HUES6 (cell line): ENCODE measurements around the gene ZIK1.
A peak's percentile ranks its signal among the peaks of the same experiment; 100 is the strongest.

Experiments used
- H3K27ac ChIP-seq: 2 replicates; pipeline ENCODE4 v1.7.0; 2013; ENCODE audit warnings: low read depth, mild to moderate bottlenecking, low read length, inconsistent platforms
- H3K27me3 ChIP-seq: 2 replicates; pipeline ENCODE4 v1.6.1; 2013; ENCODE audit warnings: low read length; ENCODE audit not compliant: control insufficient read depth, insufficient read depth
- H3K36me3 ChIP-seq: 2 replicates; pipeline ENCODE4 v1.6.1; 2013; ENCODE audit warnings: low read length; ENCODE audit not compliant: control insufficient read depth, insufficient read depth
- H3K4me1 ChIP-seq: 2 replicates; pipeline ENCODE4 v1.6.1; 2013; ENCODE audit warnings: low read length; ENCODE audit not compliant: control insufficient read depth, insufficient read depth
- H3K4me3 ChIP-seq: 2 replicates; pipeline ENCODE4 v1.5.1; 2013; ENCODE audit warnings: low read depth, low read length
- H3K9ac ChIP-seq: one replicate; pipeline ENCODE4 v1.6.1; 2013; ENCODE audit warnings: mild to moderate bottlenecking, low read length
- H3K9me3 ChIP-seq: 2 replicates; pipeline ENCODE4 v1.6.1; 2013; ENCODE audit warnings: low read depth, low read length; ENCODE audit not compliant: control insufficient read depth, insufficient read depth

Gene ZIK1

DNA sequence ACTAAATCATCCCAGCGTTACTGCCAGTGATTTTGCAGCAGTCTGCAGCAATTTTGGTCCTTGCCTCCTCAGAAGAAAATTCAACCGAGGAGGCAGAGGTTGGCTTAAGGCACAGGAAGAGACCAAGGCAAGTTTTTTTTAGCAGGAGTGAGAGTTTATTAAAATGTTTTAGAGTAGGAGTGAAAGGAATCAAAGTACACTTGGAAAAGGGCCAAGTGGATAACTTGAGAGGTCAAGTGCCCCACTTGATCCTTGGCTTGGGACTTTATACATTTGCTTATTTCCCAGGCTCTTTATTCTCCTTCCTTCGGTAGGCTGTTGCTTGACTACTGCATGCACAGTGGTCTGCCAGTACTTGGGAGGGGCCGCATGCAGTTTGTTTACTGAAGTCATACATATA, 27.2 kb downstream of the ZIK1 start:
- peaks cover 26% of the 10 kb centered on the region for H3K9me3 ChIP-seq
- H3K4me1 ChIP-seq = no peaks in the 10 kb centered on the region

DNA sequence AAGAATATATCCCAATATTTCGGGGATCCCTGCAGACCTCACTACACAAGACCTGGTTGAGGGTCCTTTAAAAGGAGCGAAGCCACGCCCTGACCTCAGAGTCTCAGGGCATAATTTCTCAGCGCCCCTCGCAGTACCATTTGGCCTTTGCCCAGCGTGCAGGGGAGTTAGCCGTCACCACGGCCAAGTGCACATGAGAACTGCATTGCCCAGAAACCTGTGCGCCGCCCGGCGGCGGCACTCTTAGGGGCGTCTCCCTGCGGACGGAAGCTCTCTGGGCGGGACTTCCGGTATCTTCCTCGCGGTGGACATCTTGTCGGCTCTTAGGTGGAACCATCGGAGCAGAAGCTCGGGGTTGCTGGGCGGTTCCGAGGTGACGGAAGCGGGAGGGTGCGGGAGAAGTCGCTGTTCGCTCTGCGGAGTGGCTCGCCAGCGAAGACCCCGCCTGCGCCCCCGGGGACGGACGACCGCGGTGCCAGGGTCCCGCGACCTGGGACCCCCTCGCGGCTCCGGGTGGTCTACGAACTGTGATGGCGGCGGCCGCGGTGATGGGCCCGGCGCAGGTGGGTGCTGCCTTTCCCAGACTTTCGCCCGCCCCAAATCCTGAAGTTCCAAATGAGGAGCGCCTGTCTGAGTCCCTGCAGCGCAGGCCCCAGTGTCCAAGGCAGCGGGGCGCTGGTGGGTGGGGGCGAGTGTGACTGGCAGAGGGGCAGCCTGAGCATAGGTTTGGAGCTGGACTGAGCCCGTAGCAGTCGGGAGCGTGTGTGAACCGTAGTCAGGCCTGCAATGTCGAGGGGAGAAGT, 30.2 kb downstream of the ZIK1 start, which contains the start of gene ZNF134:
Gene ZNF134, plus strand, starts transcription at position 302 of the 803 bp plus-strand sequence. CDS start 5,227 bp downstream, outside the sequence.
- peaks cover 47% of the 10 kb centered on the region for H3K36me3 ChIP-seq
- H3K4me3 ChIP-seq = peak within 1 kb of the TSS; percentile 94
- peak within 1 kb of the TSS; percentile 88; the same call in 1 of the 2 replicates for H3K27ac ChIP-seq
- peak within 1 kb of the TSS; percentile 96 for H3K9ac ChIP-seq
- H3K4me1 ChIP-seq = no peaks in the 10 kb centered on the region
- peaks cover 47% of the 10 kb centered on the region for H3K9me3 ChIP-seq
- H3K27me3 ChIP-seq = no peaks in the 10 kb centered on the region

More for the DNA sequence above, 27.2 kb downstream of the ZIK1 start:
- H3K4me3 ChIP-seq = no peak overlapping the region
- H3K36me3 ChIP-seq = peaks cover 38% of the 10 kb centered on the region
- no peaks in the 10 kb centered on the region for H3K27me3 ChIP-seq
- no peak overlapping the region for H3K27ac ChIP-seq
- H3K9ac ChIP-seq = no peak overlapping the region

DNA sequence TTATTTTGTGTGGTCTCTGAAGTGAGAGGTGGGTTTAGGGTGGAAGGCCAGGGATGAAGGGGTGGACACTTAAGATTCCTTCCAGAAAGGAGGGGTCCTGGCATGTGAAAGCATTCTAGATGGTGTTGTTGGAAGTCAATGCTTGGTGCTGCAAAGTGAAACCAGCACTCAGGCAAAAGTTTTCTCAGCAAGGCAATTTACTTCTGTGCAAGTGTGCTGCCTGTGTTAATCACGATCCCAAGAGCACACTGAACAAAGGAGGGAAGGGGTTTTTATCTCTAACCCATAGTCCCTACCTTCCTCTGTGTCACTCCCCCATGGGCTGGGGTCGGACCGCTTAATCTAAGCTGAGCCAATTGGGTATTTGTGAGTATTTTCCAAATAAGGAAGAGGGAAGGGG, 31.4 kb downstream of the ZIK1 start:
- Histone ChIP-seq H3K27me3 (no peaks in the 10 kb centered on the region), H3K4me3 (peak overlapping the region; percentile 94), H3K9ac (no peak overlapping the region), H3K4me1 (no peaks in the 10 kb centered on the region), H3K9me3 (peaks cover 59% of the 10 kb centered on the region), H3K36me3 (peaks cover 59% of the 10 kb centered on the region), H3K27ac (no peak overlapping the region)

DNA sequence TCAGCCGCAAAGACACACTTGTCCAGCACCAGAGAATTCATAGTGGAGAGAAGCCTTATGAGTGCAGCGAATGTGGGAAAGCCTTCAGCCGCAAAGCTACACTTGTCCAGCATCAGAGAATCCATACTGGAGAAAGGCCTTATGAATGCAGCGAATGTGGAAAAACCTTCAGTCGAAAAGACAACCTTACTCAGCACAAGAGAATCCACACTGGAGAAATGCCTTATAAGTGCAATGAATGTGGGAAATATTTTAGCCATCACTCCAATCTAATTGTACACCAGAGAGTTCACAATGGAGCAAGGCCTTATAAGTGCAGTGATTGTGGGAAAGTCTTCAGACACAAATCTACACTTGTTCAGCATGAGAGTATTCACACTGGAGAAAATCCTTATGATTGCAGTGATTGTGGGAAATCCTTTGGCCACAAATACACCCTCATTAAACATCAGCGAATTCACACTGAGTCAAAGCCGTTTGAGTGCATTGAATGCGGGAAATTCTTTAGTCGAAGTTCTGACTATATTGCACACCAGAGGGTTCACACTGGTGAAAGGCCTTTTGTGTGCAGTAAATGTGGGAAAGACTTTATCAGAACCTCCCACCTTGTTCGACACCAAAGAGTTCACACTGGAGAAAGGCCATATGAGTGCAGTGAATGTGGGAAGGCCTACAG, 36.9 kb downstream of the ZIK1 start:
- peak overlapping the region; percentile 20 for H3K4me3 ChIP-seq
- no peak overlapping the region for H3K9ac ChIP-seq
- H3K9me3 ChIP-seq = peaks cover 94% of the 10 kb centered on the region
- no peak overlapping the region for H3K27ac ChIP-seq
- no peaks in the 10 kb centered on the region for H3K27me3 ChIP-seq
- H3K4me1 ChIP-seq = no peaks in the 10 kb centered on the region
- H3K36me3 ChIP-seq = peaks cover 88% of the 10 kb centered on the region

DNA sequence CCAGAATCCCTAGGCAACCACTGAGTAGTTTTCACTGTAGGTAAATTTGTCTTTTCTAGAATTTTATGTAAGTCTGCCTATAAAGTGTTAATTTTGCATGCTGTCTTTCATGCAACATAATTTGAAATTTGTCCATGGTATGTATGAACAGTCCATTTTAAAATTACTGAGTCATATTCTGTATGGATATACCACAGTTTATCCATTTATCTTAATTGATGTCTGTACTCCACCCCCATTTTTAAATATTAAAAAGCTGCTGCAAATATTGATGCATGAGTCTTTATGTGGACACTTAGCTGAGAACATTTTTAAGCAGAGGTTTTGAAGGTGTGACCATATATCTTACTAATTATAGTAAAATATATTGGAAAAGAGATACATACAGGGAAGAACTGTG, 39.1 kb downstream of the ZIK1 start:
- H3K27me3 ChIP-seq = no peaks in the 10 kb centered on the region
- no peak overlapping the region for H3K4me3 ChIP-seq
- no peak overlapping the region for H3K27ac ChIP-seq
- H3K36me3 ChIP-seq = peaks cover 65% of the 10 kb centered on the region
- H3K9me3 ChIP-seq = peaks cover 75% of the 10 kb centered on the region
- H3K9ac ChIP-seq = no peak overlapping the region
- no peaks in the 10 kb centered on the region for H3K4me1 ChIP-seq

DNA sequence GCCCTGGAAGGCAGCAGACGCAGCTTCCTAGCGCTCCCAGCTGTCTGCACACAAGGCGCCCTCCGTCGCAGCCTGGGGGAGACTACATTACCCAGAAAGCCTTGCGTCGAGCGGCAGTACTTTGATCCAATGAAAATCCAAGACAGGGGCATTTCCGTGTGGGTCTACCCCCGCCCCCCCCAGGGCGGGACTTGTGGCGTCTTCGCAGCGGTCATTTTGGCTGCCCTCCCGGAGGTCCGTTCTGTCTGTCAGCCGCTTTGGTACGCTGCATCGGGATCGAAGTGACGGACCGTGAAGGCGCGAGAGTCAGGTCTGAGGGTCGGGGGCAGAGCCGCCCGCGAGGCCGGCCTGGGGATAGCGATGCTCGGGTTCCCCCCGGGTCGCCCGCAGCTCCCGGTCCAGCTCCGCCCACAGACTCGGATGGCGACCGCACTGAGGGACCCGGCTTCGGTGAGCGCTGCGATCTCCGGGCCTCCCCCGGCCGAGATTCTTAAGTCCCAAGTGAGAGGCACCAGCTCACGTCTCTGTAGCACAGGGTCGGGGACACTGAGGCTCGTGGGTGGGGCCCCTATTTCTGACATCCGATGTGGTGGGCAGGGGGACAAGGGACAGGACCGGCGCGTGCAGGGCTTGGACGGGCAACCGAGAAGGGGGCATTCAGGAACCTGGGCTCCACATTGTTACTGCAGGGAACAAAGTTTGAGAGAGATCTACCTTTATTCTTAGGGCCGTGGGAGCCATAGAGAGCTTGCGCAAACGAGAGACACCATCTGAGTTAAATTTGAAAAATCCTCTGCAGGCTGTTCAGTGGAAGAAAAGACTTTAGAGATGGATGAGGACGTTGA, 49.3 kb downstream of the ZIK1 start, which contains the start of gene ZNF211:
Gene ZNF211, plus strand, starts transcription at position 182 of the 845 bp plus-strand sequence. Its CDS starts 179 bp downstream, at position 361.
- Histone ChIP-seq H3K9me3 (peaks cover 16% of the 10 kb centered on the region), H3K36me3 (peaks cover 32% of the 10 kb centered on the region), H3K27me3 (no peaks in the 10 kb centered on the region), H3K27ac (no peak within 1 kb of the TSS), H3K4me1 (peaks cover 4% of the 10 kb centered on the region), H3K4me3 (peak within 1 kb of the TSS; percentile 95), H3K9ac (peak within 1 kb of the TSS; percentile 77)

DNA sequence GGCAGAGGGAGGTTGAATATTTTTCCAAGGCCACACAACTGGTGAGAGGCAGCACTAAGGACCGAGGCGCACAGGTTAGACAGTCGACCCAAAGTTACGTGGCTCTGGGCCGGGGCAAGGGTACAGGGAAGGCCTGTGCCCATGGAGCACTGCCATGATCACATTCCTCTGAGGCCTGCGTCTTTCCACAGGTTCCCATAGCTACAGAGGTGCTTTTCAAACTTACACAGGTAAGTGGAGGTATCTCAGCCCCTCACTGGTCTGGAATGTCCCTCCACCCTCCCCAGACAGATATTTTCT, 49.8 kb downstream of the ZIK1 start:
- Histone ChIP-seq H3K9ac (peak overlapping the region; percentile 77), H3K36me3 (peaks cover 33% of the 10 kb centered on the region), H3K9me3 (peaks cover 20% of the 10 kb centered on the region), H3K4me3 (peak overlapping the region; percentile 95), H3K27ac (no peak overlapping the region), H3K27me3 (no peaks in the 10 kb centered on the region), H3K4me1 (peaks cover 4% of the 10 kb centered on the region)

DNA sequence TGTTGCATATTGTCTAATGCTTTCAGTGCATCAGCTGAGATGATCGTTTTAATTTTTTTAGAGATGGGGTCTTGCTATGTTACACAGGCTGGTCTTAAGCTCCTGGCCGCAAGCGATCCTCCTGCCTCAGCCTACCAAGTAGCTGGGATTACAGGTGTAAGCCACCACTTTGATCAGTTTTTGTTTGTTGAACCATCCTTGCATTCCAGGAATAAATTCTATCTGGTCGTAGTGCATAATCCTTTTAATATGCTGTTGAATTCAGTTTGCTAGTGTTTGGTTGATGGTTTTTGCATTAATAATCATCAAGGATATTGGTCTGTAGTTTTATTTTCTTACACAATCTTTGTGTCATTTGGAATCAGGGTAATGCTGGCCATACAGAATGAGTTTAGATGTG, 53.4 kb downstream of the ZIK1 start:
- Histone ChIP-seq H3K9me3 (peaks cover 45% of the 10 kb centered on the region), H3K9ac (no peak overlapping the region), H3K27ac (no peak overlapping the region), H3K4me1 (peaks cover 4% of the 10 kb centered on the region), H3K36me3 (peaks cover 67% of the 10 kb centered on the region), H3K4me3 (no peak overlapping the region), H3K27me3 (no peaks in the 10 kb centered on the region)

DNA sequence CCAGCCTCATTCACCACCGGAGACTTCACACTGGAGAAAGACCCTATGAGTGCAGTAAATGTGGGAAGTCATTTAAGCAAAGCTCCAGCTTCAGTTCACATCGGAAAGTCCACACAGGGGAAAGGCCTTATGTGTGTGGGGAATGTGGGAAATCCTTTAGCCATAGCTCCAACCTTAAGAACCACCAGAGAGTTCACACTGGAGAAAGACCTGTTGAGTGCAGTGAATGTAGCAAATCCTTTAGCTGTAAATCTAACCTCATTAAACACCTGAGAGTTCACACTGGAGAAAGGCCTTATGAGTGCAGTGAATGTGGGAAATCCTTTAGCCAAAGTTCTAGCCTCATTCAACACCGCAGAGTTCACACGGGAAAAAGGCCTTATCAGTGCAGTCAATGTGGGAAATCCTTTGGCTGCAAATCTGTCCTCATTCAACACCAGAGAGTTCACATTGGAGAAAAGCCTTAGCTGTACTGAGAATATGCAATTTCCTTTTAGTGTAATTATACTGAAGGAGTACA, 57.8 kb downstream of the ZIK1 start:
- H3K36me3 ChIP-seq = peaks cover 53% of the 10 kb centered on the region
- no peak overlapping the region for H3K27ac ChIP-seq

DNA sequence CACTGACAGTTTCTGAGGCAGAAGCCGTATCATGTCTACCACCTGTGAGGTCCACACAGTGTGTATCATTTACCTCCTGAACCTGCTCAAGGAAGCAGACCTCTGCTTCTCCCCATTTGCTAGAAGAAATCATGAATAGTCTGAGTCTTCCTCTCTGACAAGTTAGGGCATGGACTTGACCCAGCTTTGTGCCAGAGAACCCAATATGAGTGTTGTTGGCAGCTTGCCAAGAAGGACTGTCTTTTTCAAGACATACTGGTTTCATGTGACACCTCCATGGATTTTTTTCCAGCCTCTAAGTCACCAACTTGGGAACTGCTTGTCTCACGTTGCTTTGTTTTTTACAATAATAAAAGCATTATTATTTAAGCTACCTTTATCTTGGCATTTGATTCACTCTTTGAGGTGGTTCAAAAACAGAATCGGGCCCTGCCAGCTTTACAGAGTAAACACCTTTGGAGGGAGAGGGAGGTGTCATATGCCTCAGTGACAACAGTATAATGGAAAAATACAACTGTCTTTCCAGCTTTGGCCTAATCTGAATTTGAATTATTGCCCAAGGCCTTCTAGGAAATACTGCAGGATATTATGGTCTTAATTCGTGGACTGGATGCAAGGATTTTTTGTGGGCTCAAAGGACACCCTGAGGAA, 58.6 kb downstream of the ZIK1 start:
- H3K36me3 ChIP-seq = peaks cover 46% of the 10 kb centered on the region
- no peak overlapping the region for H3K4me3 ChIP-seq
- no peak overlapping the region for H3K27ac ChIP-seq
- H3K9ac ChIP-seq = no peak overlapping the region
- H3K9me3 ChIP-seq = peaks cover 37% of the 10 kb centered on the region
- H3K4me1 ChIP-seq = no peaks in the 10 kb centered on the region
- H3K27me3 ChIP-seq = no peaks in the 10 kb centered on the region

More for the DNA sequence above, 57.8 kb downstream of the ZIK1 start:
- H3K27me3 ChIP-seq = no peaks in the 10 kb centered on the region
- H3K4me1 ChIP-seq = no peaks in the 10 kb centered on the region
- H3K4me3 ChIP-seq = no peak overlapping the region
- no peak overlapping the region for H3K9ac ChIP-seq
- peaks cover 44% of the 10 kb centered on the region for H3K9me3 ChIP-seq
